CD14-positive monocyte (primary cell): Measurements from ENCODE around the gene ZFHX3. TPM values are rescaled to one million over a fixed set of nuclear protein-coding genes. Genes with fewer than 3 reads are reported as not detected.

Source experiments
- DNase-seq, 3 donors: peaks; one replicate each; pipeline ENCODE4 v3.0.0-alpha.2; 2011 to 2022
- H2AFZ ChIP-seq: 2 replicates; pipeline ENCODE4 v1.6.0; 2012; ENCODE audit warnings: mild to moderate bottlenecking, low read depth, low read length, inconsistent platforms; ENCODE audit not compliant: insufficient read depth, poor library complexity, severe bottlenecking
- H3K27ac ChIP-seq, 2 donors: 1 replicate in 1 of 2; 2 replicates in 1 of 2; pipeline ENCODE4 v1.5.1; 2012 to 2013; ENCODE audit warnings: low read length in 2 of 2, control low read depth in 1 of 2, inconsistent platforms in 1 of 2, low read depth in 1 of 2, mild to moderate bottlenecking in 1 of 2
- H3K27me3 ChIP-seq, 2 donors: one replicate each; pipeline versions ENCODE4 v1.6.0 to v1.6.1; 2011 to 2013; ENCODE audit warnings: low read length in 2 of 2; ENCODE audit not compliant: control insufficient read depth in 2 of 2, insufficient read depth in 2 of 2
- H3K36me3 ChIP-seq, 2 donors: replicated peaks in 1 of 2; 1 replicate in 1 of 2; 2 replicates in 1 of 2; pipeline versions ENCODE4 v1.5.1 to v1.6.1; 2012 to 2013; ENCODE audit warnings: low read length in 2 of 2, control low read depth in 1 of 2, inconsistent platforms in 1 of 2, mild to moderate bottlenecking in 1 of 2; ENCODE audit not compliant: insufficient read depth in 2 of 2, control insufficient read depth in 1 of 2
- H3K4me1 ChIP-seq, 2 donors: 1 replicate in 1 of 2; 2 replicates in 1 of 2; pipeline versions ENCODE4 v1.5.1 to v1.6.1; 2012 to 2013; ENCODE audit warnings: low read length in 2 of 2, control low read depth in 1 of 2, inconsistent platforms in 1 of 2, mild to moderate bottlenecking in 1 of 2, moderate library complexity in 1 of 2; ENCODE audit not compliant: insufficient read depth in 2 of 2, control insufficient read depth in 1 of 2
- H3K4me2 ChIP-seq: replicated peaks from 2 replicates; pipeline ENCODE3; 2012; ENCODE audit warnings: low read length, moderate library complexity, mild to moderate bottlenecking; ENCODE audit not compliant: poor library complexity, severe bottlenecking; ENCODE audit errors: extremely low read depth
- H3K4me3 ChIP-seq, 3 experiments: fragments of 200-600 bp in 1 of 3; sonication (generic) in 1 of 3; replicated peaks in 1 of 3; 1 replicate in 2 of 3; 2 replicates in 1 of 3; pipeline ENCODE4 v1.5.1; 2011 to 2013; ENCODE audit warnings: low read length in 3 of 3, mild to moderate bottlenecking in 3 of 3, control low read depth in 2 of 3, low read depth in 2 of 3, inconsistent platforms in 1 of 3, moderate library complexity in 1 of 3
- H3K79me2 ChIP-seq: 2 replicates; pipeline ENCODE4 v1.6.0; 2012; ENCODE audit warnings: mild to moderate bottlenecking, control low read depth, inconsistent platforms, low read length, moderate library complexity; ENCODE audit not compliant: insufficient read depth
- H3K9ac ChIP-seq: 2 replicates; pipeline ENCODE4 v1.6.0; 2017; ENCODE audit warnings: low read length, mild to moderate bottlenecking; ENCODE audit not compliant: insufficient read depth, poor library complexity, severe bottlenecking
- H3K9me3 ChIP-seq, 2 donors: replicated peaks in 1 of 2; 1 replicate in 1 of 2; 2 replicates in 1 of 2; pipeline versions ENCODE4 v1.5.1 to v1.6.1; 2012 to 2013; ENCODE audit warnings: low read length in 2 of 2, control low read depth in 1 of 2; ENCODE audit not compliant: control insufficient read depth in 1 of 2, insufficient read depth in 1 of 2
- H4K20me1 ChIP-seq: 2 replicates; pipeline ENCODE4 v1.6.0; 2012; ENCODE audit warnings: mild to moderate bottlenecking, low read length, control low read depth, moderate library complexity; ENCODE audit not compliant: insufficient read depth
- H3K27ac Mint-ChIP-seq, 7 donors: one replicate each; pipeline ENCODE4 v1.8.0; 2020; ENCODE audit warnings: mild to moderate bottlenecking in 7 of 7, mixed read lengths in 7 of 7, moderate library complexity in 6 of 7, inconsistent platforms in 2 of 7
- H3K27me3 Mint-ChIP-seq, 3 donors: one replicate each; pipeline ENCODE4 v1.8.0; 2021 to 2022; ENCODE audit warnings: low read depth in 3 of 3, mild to moderate bottlenecking in 3 of 3, mixed read lengths in 3 of 3, moderate library complexity in 3 of 3, inconsistent platforms in 1 of 3
- H3K36me3 Mint-ChIP-seq, 2 donors: one replicate each; pipeline ENCODE4 v1.8.0; 2020; ENCODE audit warnings: mixed read lengths in 2 of 2, inconsistent platforms in 1 of 2, mild to moderate bottlenecking in 1 of 2
- H3K4me1 Mint-ChIP-seq: one replicate; pipeline ENCODE4 v1.8.0; 2020; ENCODE audit warnings: mild to moderate bottlenecking, mixed read lengths
- H3K4me3 Mint-ChIP-seq, 2 donors: one replicate each; pipeline ENCODE4 v1.8.0; 2020; ENCODE audit warnings: mild to moderate bottlenecking in 2 of 2, mixed read lengths in 2 of 2, moderate library complexity in 1 of 2
- H3K9me3 Mint-ChIP-seq, 7 donors: one replicate each; pipeline ENCODE4 v1.8.0; 2020 to 2022; ENCODE audit warnings: mixed read lengths in 7 of 7, mild to moderate bottlenecking in 6 of 7, moderate library complexity in 6 of 7, inconsistent platforms in 2 of 7
- CTCF ChIP-seq: fragments of 200-600 bp; IDR thresholded peaks from one replicate; pipeline ENCODE4 v1.8.0; 2022; ENCODE audit warnings: antibody characterized with exemption, mild to moderate bottlenecking
- whole genome bisulfite sequencing: methylation state at CpG from one replicate; pipeline ENCODE4 v1.1.5; 2013; ENCODE audit warnings: missing lambda C conversion rate; ENCODE audit not compliant: insufficient coverage; 5-methylcytosine and 5-hydroxymethylcytosine counted together
- intact Hi-C, 2 donors: fragments of 100-400 bp; cut with micrococcal nuclease; formaldehyde crosslinking; loops; one replicate each; pipeline versions ENCODE4 v1.15.0 to v1.15.1; 2023
- polyA plus RNA-seq, 3 donors: library from polyadenylated mRNA; depleted of rRNA in 1 of 3; unstranded in 2 of 3; stranded (reverse) in 1 of 3; fragments of 300-500 nt in 2 of 3; fragments of >200 nt in 1 of 3; fragmentation: Illumina TruSeq in 2 of 3; gene quantifications; 1 replicate in 2 of 3; 2 replicates in 1 of 3; pipeline ENCODE4 v1.2.3, GENCODE V29; 2012 to 2021

ZFHX3 gene
- polyA plus RNA-seq, 3 donors, result 0.42 to 4.2 (median 0.43) TPM

- Mint-ChIP-seq H3K36me3 (peaks cover 1 to 11% of the 10 kb centered on the region in 2 donors), H3K4me3 (no peak overlapping the region), H3K9me3 (no peaks in the 10 kb centered on the region), H3K27me3 (peaks cover 0 to 6% (median 0%) of the 10 kb centered on the region in 3 donors), H3K4me1 (no peaks in the 10 kb centered on the region), H3K27ac (peak overlapping the region in 2 of 7 donors; percentile 41 to 54)
- H3K9ac ChIP-seq, result no peak overlapping the region
- H2AFZ ChIP-seq, result no peak overlapping the region
- no peaks in the 10 kb centered on the region for H3K9me3 ChIP-seq
- peaks cover 0 to 4% of the 10 kb centered on the region in 2 donors for H3K36me3 ChIP-seq
- intact Hi-C loops, result no loop called here
- H3K4me3 ChIP-seq, result no peak overlapping the region
- H3K27me3 ChIP-seq, result no peaks in the 10 kb centered on the region
- no peak overlapping the region for H3K27ac ChIP-seq
- WGBS, result 97% methylated on average over 6 of the region's 14 CpGs
- H3K4me1 ChIP-seq, result no peaks in the 10 kb centered on the region
- no peaks in the 10 kb centered on the region for H3K79me2 ChIP-seq
- DNase-seq, result no peak
- H3K4me2 ChIP-seq, result no peak overlapping the region
- no peak for TF ChIP-seq CTCF
- no peaks in the 10 kb centered on the region for H4K20me1 ChIP-seq
These were observed 146.8 kb downstream of the ZFHX3 start for GRCh38 chr16:72901000-72901627.

GRCh38 chr16:72898216-72898825, 149.6 kb downstream of the ZFHX3 start:
- Mint-ChIP-seq H3K27ac (peak overlapping the region in 1 of 7 donors; percentile 2), H3K9me3 (no peaks in the 10 kb centered on the region), H3K4me3 (no peak overlapping the region), H3K36me3 (peaks cover 8 to 19% of the 10 kb centered on the region in 2 donors), H3K27me3 (peaks cover 0 to 6% (median 0%) of the 10 kb centered on the region in 3 donors), H3K4me1 (no peaks in the 10 kb centered on the region)
- H3K79me2 ChIP-seq, result no peaks in the 10 kb centered on the region
- no peaks in the 10 kb centered on the region for H3K27me3 ChIP-seq
- no peak overlapping the region for H3K4me2 ChIP-seq
- H3K4me3 ChIP-seq, result no peak overlapping the region
- no peaks in the 10 kb centered on the region for H4K20me1 ChIP-seq
- 66% methylated on average over 2 of the region's 8 CpGs for WGBS
- H3K36me3 ChIP-seq, result peaks cover 0 to 4% of the 10 kb centered on the region in 2 donors
- H3K4me1 ChIP-seq, result no peaks in the 10 kb centered on the region
- no peak overlapping the region for H3K9ac ChIP-seq
- H3K9me3 ChIP-seq, result no peaks in the 10 kb centered on the region
- no peak overlapping the region for H3K27ac ChIP-seq
- no peak for DNase-seq
- no peak for TF ChIP-seq CTCF
- no peak overlapping the region for H2AFZ ChIP-seq
- intact Hi-C loops, result no loop called here
